T-helper 17 cell (primary cell): ENCODE measurements around the gene SH3RF3. TPM values are rescaled to one million over a fixed set of nuclear protein-coding genes. Genes with fewer than 3 reads are reported as not detected.
A peak's percentile ranks its signal among the peaks of the same experiment; 100 is the strongest.

Experiments
- ATAC-seq: fragments of 150-1000 bp; cut with Tn5 transposase; 2 replicates; pipeline ENCODE4 v1.10.0; 2021; ENCODE audit warnings: mild to moderate bottlenecking, moderate library complexity
- DNase-seq, 3 donors: peaks; one replicate each; pipeline versions ENCODE4 v3.0.0 to v3.0.0-alpha.2; 2020 to 2021
- H3K9me3 ChIP-seq: one replicate; pipeline ENCODE4 v1.7.0; 2013; ENCODE audit warnings: low read length, mild to moderate bottlenecking; ENCODE audit not compliant: control insufficient read depth, poor library complexity, severe bottlenecking
- H3K27ac Mint-ChIP-seq: one replicate; pipeline ENCODE4 v1.8.0; 2022; ENCODE audit warnings: mild to moderate bottlenecking, moderate library complexity, mixed read lengths
- H3K27me3 Mint-ChIP-seq: one replicate; pipeline ENCODE4 v1.8.0; 2022; ENCODE audit warnings: mixed read lengths
- H3K36me3 Mint-ChIP-seq: one replicate; pipeline ENCODE4 v1.8.0; 2022; ENCODE audit warnings: low read depth, mixed read lengths
- H3K4me1 Mint-ChIP-seq: one replicate; pipeline ENCODE4 v1.8.0; 2022; ENCODE audit warnings: mild to moderate bottlenecking, mixed read lengths
- H3K4me3 Mint-ChIP-seq: one replicate; pipeline ENCODE4 v1.8.0; 2022; ENCODE audit warnings: mild to moderate bottlenecking, moderate library complexity, mixed read lengths
- total RNA-seq, 4 donors: library from RNA in 2 of 4; stranded (reverse) in 2 of 4; gene quantifications; one replicate each; pipeline ENCODE4 v1.2.3 and lab custom pipeline; 2022 to 2026

SH3RF3 gene
- total RNA-seq, 2 donors from 2014 or later, result 0.16 to 0.27 TPM

DNA sequence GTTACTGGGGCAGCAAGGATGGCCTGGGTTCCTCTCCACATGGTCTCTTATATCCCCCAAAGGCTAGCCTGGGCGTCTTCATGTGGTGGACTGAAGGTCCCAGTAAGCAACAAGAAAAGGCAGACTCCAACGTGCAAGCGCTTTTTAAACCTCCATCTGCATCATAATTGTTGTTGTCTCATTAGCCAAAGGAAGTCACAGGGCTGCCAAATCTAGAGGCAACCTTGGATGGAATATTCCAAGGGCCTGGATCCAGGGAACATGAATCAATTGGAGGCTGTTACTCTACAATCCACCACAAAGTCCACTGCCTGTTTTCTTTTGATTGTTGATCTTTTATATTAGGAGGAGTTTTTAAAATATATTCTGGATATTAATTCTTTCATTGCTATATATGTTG lies 118.8 kb downstream of the SH3RF3 start:
- Mint-ChIP-seq H3K36me3 (peaks cover 2% of the 10 kb centered on the region), H3K27me3 (peaks cover 31% of the 10 kb centered on the region), H3K4me3 (no peak overlapping the region), H3K27ac (no peak overlapping the region), H3K4me1 (peaks cover 4% of the 10 kb centered on the region)
- ATAC-seq (no peak), DNase-seq (no peak)
- H3K9me3 ChIP-seq, result no peaks in the 10 kb centered on the region

DNA sequence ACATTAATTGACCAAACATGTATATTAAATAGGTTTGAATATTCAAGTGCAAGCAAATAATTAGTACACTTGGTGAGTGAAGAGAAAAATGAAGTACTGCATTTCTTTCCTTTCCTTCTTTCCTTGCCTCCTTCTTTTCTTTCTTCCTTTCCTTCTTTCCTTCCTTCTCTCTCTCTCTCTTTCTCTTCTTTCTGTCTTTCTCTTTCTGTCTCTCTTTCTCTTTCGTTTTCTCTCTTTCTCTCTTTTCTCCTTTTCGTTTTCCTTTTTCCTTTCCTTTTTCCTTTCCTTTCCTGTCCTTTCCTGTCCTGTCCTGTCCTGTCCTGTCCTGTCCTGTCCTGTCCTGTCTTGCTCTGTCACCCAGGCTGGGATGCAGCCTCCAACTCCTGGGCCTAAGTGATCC lies 119.6 kb downstream of the SH3RF3 start:
- Mint-ChIP-seq H3K4me3 (no peak overlapping the region), H3K36me3 (peaks cover 2% of the 10 kb centered on the region), H3K27me3 (peaks cover 25% of the 10 kb centered on the region), H3K4me1 (peaks cover 2% of the 10 kb centered on the region), H3K27ac (no peak overlapping the region)
- ATAC-seq (no peak), DNase-seq (no peak)
- H3K9me3 ChIP-seq, result no peaks in the 10 kb centered on the region

DNA sequence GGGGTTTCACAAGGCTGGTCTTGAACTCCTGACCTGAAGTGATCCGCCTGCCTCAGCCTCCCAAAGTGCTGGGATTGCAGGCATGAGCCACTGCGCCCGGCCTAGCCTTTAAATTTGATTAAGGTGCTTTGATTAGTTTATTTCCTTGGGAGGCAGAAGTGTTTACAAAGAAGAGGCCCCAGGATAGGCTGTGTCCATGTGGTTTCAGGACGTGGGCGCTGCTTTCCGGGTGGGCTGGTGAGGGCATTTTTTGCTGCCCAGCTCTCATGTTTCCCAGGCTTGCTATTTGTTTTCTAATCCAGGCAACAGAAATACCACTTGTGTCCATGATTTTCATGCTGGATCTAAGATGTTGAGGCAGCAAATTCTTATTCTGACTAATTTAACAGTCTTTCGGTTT lies 124.2 kb downstream of the SH3RF3 start:
- H3K36me3 Mint-ChIP-seq, result peaks cover 2% of the 10 kb centered on the region

DNA sequence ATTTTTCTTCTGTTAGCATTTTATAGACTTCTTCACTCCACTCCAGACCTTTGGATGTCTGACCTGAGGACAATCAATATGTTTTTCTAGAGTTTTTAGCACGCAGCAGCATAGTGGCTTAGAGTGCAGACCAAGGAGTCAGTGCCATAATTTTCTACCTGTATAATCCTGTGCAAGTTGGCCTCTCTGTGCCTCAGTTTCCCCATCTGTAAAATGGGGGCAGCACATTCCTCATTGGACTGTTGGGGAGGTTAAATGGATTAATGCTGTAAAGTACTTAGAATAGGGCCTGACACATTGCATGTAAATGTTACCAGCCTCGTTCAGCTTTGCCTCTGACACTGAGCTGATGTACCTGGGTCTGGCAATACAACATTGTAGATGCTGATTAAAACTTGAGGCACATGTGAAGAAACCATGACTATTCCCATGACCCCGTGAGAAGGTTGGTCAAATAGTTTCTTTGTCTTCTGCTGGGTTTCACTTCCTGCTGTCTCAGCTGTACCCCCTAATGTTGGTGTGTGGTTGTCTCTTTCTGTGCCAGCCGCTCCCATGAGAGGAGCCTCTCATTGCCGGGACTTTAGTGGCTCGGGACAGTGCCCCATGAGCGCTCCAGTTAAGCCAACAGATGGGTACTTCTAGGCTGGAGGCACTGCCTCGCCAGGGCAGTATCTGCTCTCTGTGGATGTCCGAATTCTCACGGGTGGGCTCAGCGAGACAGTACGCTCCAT lies 125.3 kb downstream of the SH3RF3 start:
- ATAC-seq, result peak; percentile 33
- H3K27me3 Mint-ChIP-seq, result peaks cover 24% of the 10 kb centered on the region
- H3K4me3 Mint-ChIP-seq, result no peak overlapping the region
- H3K4me1 Mint-ChIP-seq, result no peaks in the 10 kb centered on the region
- H3K36me3 Mint-ChIP-seq, result no peaks in the 10 kb centered on the region
- no peaks in the 10 kb centered on the region for H3K9me3 ChIP-seq
- no peak overlapping the region for H3K27ac Mint-ChIP-seq
- no peak for DNase-seq

More for the DNA sequence above, 124.2 kb downstream of the SH3RF3 start:
- no peak overlapping the region for H3K4me3 Mint-ChIP-seq
- peaks cover 24% of the 10 kb centered on the region for H3K27me3 Mint-ChIP-seq
- ATAC-seq, result no peak
- DNase-seq, result no peak
- H3K9me3 ChIP-seq, result no peaks in the 10 kb centered on the region
- H3K4me1 Mint-ChIP-seq, result peaks cover 1% of the 10 kb centered on the region
- H3K27ac Mint-ChIP-seq, result no peak overlapping the region

DNA sequence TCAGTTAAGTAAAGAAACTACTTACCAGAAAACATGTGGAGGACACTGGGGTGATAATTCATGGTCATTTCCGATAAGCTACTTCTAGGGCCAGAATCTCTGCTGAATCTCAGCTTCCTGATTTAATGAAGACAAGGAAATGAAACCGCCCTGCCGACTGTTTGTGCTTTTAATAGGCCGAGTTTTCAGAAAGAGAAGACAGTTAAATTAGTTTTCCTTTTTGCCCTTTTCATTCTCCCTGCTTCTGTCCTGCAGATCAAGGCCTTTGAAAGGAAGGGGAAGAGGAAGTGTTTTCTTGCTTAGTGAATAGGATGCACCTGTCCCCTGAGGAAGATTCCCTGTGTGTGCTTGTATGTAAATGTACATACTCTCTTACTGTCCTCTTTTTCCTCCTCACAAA lies 126.6 kb downstream of the SH3RF3 start:
- Mint-ChIP-seq H3K36me3 (no peaks in the 10 kb centered on the region), H3K4me3 (no peak overlapping the region), H3K4me1 (no peaks in the 10 kb centered on the region), H3K27ac (no peak overlapping the region), H3K27me3 (peaks cover 35% of the 10 kb centered on the region)
- DNase-seq (no peak), ATAC-seq (no peak)
- H3K9me3 ChIP-seq, result no peaks in the 10 kb centered on the region

DNA sequence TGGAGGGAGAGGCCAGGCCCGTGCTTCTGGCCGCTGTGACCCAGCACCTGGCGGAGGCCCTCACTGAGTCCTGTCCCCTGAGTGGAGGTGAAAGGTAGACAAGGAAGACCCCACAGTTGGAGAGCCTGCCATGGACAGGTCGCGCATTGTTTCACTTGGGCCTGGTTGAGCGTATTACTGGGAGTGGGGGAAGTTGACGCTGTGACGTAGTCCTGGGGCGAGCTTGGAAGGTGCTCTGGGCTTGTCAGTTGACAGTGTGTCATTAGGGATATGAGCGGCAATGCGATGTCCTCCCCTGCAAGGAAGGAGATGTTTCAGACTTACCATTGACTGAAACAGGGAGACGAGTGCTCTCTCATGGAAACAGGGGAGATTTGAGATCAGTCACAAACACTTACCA lies 127.1 kb downstream of the SH3RF3 start:
- H3K4me1 Mint-ChIP-seq, result peaks cover 2% of the 10 kb centered on the region
- no peak overlapping the region for H3K4me3 Mint-ChIP-seq
- no peak overlapping the region for H3K27ac Mint-ChIP-seq
- no peaks in the 10 kb centered on the region for H3K9me3 ChIP-seq
- no peak for DNase-seq
- no peaks in the 10 kb centered on the region for H3K36me3 Mint-ChIP-seq
- peaks cover 35% of the 10 kb centered on the region for H3K27me3 Mint-ChIP-seq
- ATAC-seq, result no peak

DNA sequence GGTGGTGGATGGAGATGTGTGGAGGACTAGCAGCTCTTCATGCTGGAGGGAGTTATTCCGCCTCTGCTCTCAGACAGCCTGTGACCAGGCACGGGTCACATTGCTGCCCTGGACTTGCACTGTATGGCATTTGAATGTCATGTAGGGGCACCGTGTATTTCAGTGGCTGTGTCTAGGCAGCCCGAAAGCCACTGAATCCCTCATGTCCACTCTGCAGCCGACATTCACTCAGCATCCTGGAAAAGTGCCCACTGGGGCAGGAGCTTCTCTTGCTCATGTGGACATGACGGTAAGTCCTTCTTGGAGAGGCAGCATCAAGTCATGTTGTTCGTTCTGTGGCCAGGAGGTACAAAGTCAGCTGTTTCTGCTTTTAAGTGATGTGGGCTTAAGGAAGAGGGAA lies 127.9 kb downstream of the SH3RF3 start:
- no peak overlapping the region for H3K27ac Mint-ChIP-seq
- no peak for ATAC-seq

DNA sequence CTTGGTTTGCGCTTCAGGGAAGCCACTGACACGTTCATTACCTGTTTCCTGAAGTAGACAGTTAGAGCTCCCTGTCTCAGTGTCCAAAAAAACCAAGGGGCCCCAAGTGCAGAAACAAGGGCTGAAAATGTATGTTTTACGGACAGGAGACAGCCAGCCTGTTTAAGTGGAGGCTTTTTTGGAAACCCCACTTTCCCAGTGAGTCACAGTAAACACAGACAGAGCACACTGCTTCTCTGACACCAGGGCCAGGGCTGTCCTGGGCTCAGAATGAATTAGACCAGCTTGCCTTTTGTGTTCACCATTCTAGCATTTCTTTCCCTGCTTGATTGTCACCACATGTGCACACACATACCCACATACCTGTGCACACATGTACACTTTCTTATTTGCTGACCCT lies 128.6 kb downstream of the SH3RF3 start:
- Mint-ChIP-seq H3K36me3 (no peaks in the 10 kb centered on the region), H3K27ac (no peak overlapping the region), H3K4me1 (peaks cover 5% of the 10 kb centered on the region), H3K4me3 (no peak overlapping the region), H3K27me3 (peaks cover 35% of the 10 kb centered on the region)
- ATAC-seq (no peak), DNase-seq (no peak)
- H3K9me3 ChIP-seq, result no peaks in the 10 kb centered on the region

More for the DNA sequence above, 127.9 kb downstream of the SH3RF3 start:
- H3K9me3 ChIP-seq, result no peaks in the 10 kb centered on the region
- Mint-ChIP-seq H3K4me3 (no peak overlapping the region), H3K27me3 (peaks cover 35% of the 10 kb centered on the region), H3K4me1 (peaks cover 5% of the 10 kb centered on the region), H3K36me3 (no peaks in the 10 kb centered on the region)
- no peak for DNase-seq

DNA sequence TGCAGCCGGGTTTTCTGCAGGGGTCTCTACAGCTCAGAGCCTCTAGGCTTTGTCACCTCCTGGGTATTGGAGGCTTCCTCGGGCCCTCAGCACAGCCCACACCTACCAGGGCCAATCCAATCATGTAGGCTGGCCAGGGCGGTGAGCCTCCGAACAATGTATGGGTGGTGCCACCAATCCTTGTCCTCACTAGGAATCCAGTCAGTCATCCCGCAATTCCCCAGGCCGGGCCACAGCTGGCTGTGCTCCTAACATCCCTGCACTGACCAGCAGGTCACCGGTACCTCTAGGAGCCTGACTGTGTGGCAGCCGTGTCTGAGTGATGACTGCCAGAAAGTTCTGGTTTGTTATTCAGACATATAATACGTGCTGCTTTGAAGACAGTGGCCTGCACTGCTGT lies 129.4 kb downstream of the SH3RF3 start:
- DNase-seq, result no peak
- no peak overlapping the region for H3K4me3 Mint-ChIP-seq

DNA sequence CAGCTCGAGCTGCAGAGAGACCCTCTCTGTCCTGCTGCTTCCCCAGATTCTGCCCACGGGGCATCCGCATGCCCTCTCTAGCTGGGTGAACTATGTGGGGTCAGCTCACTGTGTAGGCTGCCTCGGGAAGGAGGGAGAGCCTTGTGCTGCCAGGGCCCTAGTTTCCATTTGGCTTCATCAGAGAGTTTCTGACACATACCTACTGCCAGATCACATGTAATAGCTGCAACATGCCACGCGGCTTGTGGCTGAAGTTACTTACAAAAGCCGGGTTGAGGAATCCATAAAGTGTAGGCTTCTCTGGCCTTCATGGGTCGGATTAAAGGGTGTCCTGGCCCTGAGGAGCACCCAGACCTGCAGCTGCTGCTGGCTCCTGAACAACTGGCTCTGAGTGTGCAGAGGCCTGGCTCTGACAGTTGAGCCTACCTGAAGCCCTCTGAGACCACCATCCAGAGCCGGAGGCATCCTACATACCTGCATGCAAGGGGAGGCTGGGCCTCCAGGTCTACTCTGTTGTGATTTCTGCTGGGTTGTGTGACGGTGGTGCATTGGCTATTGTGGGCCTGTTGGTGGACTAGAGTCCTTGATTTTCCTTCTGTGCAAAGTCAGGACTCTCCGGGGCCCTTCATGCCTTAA lies 130.0 kb downstream of the SH3RF3 start:
- H3K4me1 Mint-ChIP-seq, result peaks cover 5% of the 10 kb centered on the region
- no peak for ATAC-seq
- H3K9me3 ChIP-seq, result no peaks in the 10 kb centered on the region
- H3K27me3 Mint-ChIP-seq, result peaks cover 35% of the 10 kb centered on the region
- DNase-seq, result no peak
- H3K4me3 Mint-ChIP-seq, result no peak overlapping the region
- no peak overlapping the region for H3K27ac Mint-ChIP-seq
- no peaks in the 10 kb centered on the region for H3K36me3 Mint-ChIP-seq

More for the DNA sequence above, 129.4 kb downstream of the SH3RF3 start:
- H3K36me3 Mint-ChIP-seq, result no peaks in the 10 kb centered on the region
- H3K9me3 ChIP-seq, result no peaks in the 10 kb centered on the region
- H3K27ac Mint-ChIP-seq, result no peak overlapping the region
- no peak for ATAC-seq
- peaks cover 5% of the 10 kb centered on the region for H3K4me1 Mint-ChIP-seq
- peaks cover 35% of the 10 kb centered on the region for H3K27me3 Mint-ChIP-seq

DNA sequence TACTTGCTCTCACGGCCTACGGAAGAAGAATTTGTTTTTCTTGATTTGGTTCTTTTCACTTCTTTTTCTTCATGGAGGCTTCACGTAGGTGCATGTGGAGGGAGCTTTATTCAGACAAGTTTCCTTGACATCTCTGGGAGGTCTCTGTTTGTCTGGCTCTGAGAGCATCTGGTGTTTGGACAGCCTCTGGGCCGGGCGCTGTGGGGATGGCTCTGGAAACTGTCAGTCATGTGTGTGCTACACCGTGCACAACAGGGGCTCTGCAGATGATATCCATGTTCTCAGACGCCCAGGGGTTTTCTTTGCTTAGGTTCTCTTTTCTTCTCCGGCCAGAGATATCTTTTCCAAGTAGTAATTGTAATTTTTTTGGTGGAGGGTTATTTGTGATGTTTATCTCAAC lies 130.7 kb downstream of the SH3RF3 start:
- H3K27ac Mint-ChIP-seq, result no peak overlapping the region
- no peak for ATAC-seq

DNA sequence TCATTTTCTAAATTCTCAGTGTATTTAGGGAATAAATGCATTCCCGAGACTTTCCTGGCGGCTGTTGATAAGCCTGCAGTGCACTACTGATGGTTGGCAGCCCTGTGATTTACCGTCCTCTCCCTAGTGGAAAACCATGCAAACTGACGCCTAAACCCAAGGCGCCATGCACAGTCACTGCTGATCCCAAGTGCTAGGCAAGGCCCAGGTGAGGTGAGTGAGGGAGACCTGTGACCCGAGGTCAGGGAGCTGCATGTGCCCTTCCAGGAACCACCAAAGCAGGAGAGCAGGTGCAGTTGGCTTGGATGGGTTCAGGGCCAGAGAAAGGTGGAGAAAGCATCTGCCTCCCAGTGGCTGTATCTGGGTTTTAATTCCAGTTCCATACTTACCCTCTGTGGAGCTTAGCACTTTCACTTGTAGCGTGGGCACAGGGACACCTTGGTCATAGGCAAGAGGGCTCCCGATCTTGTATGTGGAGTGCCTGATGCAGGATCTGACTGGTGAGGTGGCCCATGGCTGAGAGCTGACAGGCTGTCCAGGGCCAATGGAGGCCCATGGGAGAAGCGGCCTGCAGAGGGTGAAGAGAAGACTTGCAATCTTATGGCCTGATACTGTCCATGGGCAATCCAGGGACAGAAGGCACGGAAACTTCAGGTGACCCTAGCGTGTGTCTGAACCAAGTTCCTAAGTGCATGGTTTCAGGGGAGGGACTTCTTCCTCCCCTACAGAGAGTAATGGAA lies 131.3 kb downstream of the SH3RF3 start:
- no peaks in the 10 kb centered on the region for H3K9me3 ChIP-seq
- Mint-ChIP-seq H3K27me3 (peaks cover 34% of the 10 kb centered on the region), H3K27ac (no peak overlapping the region), H3K4me1 (peaks cover 5% of the 10 kb centered on the region), H3K36me3 (no peaks in the 10 kb centered on the region), H3K4me3 (no peak overlapping the region)
- DNase-seq (no peak), ATAC-seq (no peak)

More for the DNA sequence above, 130.7 kb downstream of the SH3RF3 start:
- H3K9me3 ChIP-seq, result no peaks in the 10 kb centered on the region
- Mint-ChIP-seq H3K36me3 (no peaks in the 10 kb centered on the region), H3K4me1 (peaks cover 5% of the 10 kb centered on the region), H3K27me3 (peaks cover 32% of the 10 kb centered on the region), H3K4me3 (no peak overlapping the region)
- no peak for DNase-seq

DNA sequence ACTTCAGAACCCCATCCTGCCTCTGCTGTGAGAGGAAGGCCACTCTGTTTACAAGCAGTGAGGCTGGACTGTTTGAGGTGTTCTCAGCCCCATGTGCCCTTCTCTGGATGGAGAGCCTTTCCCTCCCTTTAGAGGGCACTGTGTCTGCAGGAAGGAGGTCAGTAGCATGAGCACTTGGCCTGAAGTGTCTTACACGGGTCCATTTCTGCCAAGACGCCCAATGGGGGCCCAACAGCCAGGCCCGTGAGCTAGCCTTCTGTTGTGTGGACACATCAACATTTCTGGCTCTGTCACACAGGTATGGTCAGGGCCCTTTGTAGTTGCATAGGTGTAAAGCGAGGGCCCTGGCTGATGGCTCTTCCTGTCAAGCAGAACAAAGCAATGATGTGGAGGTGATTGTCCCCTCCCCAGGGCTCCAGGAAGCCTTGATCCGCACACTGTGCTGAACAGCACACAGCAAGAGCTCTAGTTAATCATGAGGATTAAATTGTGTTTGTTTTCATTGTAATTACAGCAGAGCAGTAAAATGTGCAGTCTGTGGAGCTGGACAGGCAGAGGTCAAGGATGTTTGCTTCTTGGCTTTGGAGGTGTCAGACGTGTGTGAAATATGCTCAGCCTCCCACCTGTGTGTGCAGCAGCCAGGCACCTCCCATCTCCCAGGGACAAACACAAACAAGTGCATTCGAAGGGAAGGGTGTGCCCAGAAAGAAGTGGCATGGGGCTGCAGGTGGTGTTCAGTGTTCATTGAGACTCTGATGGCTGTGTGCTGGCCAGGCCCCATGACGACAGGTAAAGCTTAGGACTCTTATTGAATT lies 132.1 kb downstream of the SH3RF3 start:
- peaks cover 3% of the 10 kb centered on the region for H3K36me3 Mint-ChIP-seq
- H3K4me3 Mint-ChIP-seq, result no peak overlapping the region
- ATAC-seq (no peak), DNase-seq (no peak)
- no peaks in the 10 kb centered on the region for H3K9me3 ChIP-seq
- H3K4me1 Mint-ChIP-seq, result peaks cover 9% of the 10 kb centered on the region
- peaks cover 35% of the 10 kb centered on the region for H3K27me3 Mint-ChIP-seq
- no peak overlapping the region for H3K27ac Mint-ChIP-seq
